HG03196 (cell line): ENCODE measurements around the gene ATP6V0E2.
"Not testable (repeated sequence)": the region's sequence is repeated elsewhere in the genome, so short reads cannot be mapped to it uniquely, and the experiment has no call there.

ENCODE experiments used
- ATAC-seq: cut with Tn5 transposase; IDR thresholded peaks from one replicate; pipeline ENCODE4 v1.9.1; 2021; ENCODE audit not compliant: unreplicated experiment

ATP6V0E2 gene

DNA sequence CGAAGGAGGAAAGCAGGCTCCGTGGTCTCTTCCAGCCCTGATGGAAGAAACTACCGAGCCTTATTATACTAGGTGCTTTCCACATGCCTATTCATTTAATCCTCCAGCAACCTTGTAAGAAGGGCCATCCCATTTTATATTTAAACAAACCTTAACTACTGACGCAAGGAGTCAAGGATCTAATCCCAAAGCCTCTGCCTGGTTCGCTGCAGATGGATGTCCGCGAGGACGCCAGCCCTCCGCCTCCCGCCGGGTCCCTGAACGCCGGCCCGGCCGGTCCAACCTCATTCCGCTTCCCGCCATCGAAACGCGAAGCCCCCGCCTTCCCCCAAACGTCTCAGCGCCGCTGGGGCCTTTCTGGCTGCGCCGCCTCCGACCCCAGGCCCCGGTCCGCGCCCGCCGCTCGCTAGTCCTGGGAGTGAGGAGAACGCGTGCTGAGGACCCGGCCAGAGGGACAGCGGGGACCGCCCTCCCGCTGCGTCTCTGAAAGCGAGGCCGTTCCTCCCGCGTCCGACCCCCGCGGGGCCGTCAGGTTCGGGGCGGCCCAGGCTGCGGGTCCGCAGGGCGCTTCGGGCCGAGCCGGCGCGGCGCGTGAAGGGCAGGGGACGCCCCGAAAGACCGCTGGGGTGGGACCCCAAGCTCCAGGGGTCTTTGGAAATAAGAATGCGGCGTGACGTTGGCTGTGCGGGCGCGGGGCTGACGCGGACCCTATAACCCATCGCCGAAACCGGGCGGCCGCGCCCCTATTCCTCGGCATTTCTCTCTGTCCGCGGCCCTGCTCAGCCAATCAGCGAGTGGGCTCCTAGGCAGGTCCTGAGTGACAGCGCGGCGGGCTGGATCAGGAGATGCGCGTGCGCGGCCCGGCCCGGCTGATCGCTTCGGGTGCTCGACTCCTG lies at the start of gene ATP6V0E2:
TSS of gene ATP6V0E2 (plus strand) at position 896 of the 896 bp plus-strand sequence. CDS start 97 bp downstream, outside the sequence.
- peak; percentile 90 for ATAC-seq

DNA sequence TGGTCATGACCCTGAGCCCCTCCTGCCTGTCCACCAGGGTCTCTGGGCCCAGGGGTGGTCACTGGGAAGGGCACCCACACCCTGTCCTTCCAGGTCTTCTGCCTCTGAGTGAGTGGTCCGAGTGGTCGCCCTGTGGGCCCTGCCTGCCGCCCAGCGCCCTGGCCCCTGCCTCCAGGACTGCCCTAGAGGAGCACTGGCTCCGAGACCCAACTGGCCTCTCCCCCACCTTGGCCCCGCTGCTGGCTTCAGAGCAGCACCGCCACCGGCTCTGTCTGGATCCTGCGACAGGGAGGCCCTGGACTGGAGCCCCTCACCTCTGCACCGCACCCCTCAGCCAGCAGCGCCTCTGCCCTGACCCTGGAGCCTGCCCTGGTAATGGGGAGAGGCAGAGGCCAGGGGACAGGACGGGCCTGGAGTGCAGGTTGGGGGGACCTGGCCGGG lies 49.4 kb upstream of the ATP6V0E2 start:
- no peak for ATAC-seq

DNA sequence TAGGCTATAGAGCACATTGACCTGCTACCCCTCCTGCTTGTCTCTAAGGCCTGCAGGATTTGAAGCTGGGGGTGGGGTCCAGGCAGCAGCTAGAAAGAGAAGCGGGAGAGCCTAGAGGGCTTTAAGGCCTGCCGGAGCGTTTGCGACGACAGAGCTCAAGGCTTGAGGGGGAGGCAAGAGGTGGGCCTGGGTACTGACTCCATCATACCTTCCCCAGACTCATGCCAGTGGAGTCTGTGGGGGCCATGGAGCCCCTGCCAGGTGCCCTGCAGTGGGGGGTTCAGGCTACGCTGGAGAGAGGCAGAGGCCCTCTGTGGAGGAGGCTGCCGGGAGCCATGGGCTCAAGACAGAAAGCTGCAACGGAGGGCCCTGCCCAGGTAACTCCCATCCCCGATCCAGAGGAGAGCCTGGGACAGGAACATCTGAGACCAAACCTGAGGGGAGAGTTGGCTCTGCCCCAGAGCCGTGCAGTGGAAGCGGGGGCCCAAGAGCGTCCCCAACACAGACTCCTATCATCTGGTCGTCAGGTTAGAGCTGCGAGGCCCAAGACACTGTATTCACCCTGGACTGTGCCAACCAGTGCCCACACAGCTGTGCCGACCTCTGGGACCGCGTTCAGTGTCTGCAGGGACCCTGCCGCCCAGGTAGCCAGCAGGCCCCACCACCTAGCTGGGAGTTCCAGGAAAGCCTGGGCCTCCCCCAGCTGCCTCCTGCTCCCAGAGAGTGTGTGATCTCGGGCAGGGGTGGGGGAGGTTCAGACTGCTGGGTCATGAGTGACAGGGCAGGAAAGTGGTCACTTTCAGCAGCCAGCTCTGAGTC lies 48.8 kb upstream of the ATP6V0E2 start:
- ATAC-seq: no peak

DNA sequence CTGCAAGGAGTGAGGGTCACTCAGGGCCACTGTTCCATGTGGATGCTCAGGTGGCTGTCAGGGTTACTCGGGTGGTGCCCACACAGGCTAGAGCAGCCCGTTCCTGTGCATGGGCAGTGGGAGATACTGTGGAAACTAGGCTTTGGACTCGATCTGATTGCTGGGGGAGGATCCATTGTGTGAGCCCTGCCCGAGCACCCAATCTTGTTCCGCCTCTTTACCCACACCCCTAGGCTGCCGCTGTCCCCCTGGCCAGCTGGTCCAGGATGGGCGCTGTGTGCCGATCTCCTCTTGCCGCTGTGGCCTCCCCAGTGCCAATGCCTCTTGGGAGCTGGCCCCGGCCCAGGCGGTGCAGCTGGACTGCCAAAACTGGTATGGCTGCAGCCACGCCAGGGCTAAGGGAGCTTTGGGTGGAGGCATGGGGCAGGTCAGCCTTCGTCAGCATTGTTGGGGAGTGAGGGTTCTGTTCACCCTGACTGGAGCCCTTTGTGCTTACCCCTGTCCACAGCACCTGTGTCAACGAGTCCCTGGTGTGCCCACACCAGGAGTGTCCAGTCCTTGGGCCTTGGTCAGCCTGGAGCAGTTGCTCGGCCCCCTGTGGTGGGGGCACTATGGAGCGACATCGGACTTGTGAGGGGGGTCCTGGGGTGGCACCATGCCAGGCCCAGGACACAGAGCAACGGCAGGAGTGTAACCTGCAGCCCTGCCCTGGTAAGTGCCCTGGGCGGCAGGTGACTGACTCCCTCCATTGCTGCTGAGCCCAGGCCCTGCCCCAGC lies 48.0 kb upstream of the ATP6V0E2 start:
- no peak for ATAC-seq

DNA sequence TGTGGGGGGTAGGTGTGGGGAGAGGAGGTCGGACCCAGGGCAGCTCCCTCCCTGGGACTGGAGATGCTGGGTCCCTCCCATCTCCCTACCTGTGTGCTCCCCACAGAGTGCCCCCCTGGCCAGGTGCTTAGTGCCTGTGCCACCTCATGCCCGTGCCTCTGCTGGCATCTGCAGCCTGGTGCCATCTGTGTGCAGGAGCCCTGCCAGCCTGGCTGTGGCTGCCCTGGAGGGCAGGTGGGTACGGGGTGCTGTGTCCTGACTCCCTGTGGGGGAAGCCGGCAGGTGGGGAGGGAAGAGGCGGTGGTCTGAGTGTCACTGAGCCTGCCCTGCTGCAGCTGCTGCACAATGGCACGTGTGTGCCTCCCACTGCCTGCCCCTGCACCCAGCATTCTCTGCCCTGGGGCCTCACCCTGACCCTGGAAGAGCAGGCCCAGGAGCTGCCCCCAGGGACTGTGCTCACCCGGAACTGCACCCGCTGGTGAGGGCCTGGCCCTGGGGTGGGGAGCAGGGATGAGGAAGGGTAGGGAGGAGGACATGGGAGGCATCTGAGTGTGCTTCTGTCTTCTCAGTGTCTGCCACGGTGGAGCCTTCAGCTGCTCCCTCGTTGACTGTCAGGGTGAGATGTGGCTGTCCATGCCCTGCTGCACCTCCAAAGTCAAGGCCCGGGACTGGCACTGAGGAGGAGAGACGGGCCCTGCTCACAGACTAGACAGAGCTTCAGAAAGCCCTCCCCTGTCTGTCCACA lies 47.3 kb upstream of the ATP6V0E2 start:
- ATAC-seq: no peak

DNA sequence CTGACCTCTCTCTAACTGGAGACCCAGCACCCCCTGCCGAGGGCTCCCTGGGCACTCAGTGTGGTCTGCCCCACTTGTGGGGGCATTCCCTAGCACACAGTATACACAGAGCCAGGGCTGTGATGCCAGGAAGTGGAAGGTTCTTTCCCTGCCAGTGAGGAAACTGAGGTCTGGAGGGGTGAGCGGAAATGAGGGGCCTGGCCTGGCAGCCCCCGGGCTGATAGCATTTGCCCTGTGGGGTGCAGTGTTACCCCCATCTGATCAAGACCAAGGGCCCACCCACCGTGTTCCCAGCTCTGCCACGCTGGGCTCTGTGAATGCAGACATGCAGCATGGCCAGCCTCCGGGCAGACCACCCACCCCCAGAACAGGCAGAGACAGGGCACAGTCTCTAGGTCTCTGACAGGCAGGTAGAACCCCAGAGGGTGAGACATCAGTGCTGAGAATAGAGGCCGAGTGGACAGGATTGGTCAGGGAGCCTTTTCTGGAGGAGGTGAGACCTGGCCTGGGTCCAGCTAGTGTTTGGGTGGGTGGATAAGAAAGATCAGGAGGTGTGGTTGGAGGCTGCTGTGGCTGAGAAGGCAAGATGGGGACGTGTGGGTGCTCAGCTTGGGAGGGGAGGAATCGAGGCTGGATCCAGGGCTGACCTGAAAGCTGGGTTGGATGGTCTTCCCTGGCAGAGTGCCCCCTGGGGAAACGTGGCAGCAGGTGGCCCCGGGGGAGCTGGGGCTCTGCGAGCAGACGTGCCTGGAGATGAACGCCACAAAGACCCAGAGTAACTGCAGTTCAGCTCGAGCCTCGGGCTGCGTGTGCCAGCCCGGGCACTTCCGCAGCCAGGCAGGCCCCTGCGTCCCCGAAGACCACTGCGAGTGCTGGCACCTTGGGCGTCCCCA lies 46.4 kb upstream of the ATP6V0E2 start:
- no peak for ATAC-seq

DNA sequence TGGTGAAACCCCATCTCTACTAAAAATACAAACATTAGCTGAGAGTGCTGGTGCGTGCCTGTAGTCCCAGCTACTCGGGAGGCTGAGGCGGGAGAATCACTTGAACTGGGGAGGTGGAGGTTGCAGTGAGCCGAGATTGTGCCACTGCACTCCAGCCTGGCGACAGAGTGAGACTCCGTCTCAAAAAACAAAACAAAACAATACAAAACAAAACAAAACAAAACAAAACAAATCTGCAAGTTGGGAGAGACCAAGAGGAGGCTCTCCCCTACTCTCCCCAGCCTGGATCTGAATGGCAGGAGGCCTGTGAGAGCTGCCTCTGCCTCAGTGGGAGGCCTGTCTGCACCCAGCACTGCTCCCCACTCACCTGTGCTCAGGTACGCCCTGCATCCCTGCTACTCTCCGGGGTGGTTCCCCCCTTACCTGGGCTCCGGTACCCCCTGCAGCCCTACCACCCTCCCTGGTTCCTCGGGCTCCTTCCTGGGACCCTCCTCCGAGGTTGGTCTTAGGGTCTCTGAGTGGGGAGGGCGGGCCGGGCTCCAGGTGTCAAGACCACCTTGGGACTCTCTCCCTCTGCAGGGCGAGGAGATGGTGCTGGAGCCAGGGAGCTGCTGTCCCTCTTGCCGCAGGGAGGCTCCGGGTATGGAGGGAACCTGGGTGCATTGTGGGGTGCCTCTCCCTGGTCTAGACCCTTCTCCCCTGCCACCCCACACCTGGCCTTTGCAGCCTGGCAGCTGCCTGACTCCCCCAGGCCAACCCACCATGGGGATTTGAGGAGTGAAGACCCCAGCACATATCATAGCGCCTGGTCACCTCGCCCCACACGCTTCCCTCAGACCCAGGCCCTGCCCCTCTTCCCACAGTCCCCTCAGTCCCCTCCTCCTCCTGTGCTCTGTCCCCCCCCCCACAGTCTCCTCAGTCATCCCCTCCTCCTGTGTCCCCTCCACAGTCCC lies 45.1 kb upstream of the ATP6V0E2 start:
- no peak for ATAC-seq

DNA sequence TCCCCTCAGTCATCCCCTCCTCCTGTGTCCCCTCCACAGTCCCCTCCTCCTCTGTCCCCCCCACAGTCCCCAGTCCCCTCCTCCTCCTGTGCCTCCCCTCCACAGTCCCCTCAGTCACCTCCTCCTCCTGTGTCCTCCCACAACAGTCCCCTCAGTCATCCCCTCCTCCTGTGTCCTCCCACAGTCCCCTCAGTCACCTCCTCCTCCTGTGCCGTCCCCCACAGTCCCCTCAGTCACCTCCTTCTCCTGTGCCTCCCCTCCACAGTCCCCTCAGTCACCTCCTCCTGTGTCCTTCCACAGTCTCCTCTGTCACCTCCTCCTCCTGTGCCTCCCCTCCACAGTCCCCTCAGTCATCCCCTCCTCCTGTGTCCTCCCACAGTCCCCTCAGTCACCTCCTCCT lies 43.2 kb upstream of the ATP6V0E2 start:
- not testable (repeated sequence) for ATAC-seq

DNA sequence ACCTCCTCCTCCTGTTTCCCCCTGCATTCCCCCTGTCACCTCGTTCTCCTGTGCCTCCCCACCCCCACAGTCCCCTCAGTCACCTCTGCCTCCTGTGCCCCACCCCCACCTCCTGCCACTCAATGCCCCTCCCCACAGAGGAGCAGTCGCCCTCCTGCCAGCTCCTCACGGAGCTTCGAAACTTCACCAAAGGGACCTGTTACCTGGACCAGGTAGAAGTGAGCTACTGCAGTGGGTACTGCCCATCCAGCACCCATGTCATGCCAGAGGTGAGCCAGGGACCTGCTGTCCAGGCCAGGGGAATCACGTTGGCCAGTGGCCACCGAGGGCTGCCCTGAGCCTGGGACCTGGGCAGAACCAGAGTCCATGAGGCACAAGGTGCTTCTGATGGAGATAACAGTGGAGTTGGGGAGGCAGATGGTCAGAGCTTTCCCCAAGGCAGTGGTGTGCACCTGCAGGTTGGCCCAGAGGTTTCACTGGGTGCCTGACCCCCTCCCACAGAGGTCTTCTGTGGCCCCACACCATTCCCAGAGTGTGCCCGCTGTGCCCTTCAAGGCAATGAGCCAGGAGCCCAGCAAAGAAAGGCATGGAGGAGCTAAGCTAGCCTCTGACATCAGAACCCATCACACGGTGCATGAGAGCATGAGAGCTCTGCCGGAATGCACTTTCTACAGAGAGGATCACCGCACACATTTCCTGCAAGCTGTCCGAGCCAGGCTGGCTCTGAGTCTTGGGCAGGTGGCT lies 42.6 kb upstream of the ATP6V0E2 start:
- ATAC-seq: no peak

DNA sequence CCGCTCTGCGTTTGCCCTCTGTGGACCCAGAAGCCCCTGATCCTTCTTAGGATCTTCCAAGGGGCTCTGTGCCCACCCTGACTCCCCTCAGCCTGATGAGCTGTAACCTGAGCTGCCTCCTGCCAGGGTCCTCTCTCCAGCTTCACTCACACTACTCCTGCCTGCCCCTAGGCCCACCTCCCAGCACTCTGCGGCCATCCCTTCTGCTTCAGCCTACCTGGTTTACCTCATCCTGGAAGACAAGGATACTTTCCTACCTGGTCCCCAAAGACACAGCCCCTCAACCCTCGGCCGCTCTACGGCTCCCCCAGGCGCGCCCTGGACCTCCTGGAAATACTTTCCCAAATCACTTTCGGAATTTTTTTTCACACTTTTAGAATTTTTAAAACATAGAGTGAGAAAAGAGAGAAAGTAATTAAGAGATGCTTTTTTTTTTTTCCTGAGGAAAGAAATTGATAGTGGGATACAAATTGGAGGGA lies 42.0 kb upstream of the ATP6V0E2 start:
- ATAC-seq: no peak

DNA sequence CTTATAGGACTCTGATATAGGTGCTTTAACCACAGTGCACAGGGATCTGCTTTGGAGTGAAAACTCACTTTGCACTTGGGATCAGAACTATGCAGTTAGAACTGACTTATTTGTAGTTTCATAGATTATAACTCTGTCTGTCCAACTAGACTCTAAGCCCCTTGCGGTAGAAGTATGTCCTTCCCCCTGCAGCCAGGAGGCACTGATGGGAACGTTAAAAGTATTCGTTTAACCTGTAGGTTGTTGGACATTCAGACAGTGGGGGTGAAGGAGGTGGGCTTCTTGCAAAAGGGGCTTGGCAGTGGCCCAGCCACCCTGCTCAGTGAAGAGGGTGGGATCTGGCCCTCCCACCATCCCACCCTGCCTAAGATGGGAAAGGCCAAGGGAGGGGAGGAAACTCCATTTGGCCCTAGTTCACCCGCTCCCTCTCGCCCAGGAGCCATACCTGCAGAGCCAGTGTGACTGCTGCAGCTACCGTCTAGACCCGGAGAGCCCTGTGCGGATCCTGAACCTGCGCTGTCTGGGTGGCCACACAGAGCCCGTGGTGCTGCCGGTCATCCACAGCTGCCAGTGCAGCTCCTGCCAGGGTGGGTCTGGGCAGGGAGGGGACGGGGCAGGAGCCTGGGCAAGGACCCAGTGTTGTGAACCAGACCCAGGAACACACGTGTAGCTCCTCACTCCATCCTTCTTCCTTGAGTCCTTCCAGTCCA lies 41.3 kb upstream of the ATP6V0E2 start:
- ATAC-seq: no peak

DNA sequence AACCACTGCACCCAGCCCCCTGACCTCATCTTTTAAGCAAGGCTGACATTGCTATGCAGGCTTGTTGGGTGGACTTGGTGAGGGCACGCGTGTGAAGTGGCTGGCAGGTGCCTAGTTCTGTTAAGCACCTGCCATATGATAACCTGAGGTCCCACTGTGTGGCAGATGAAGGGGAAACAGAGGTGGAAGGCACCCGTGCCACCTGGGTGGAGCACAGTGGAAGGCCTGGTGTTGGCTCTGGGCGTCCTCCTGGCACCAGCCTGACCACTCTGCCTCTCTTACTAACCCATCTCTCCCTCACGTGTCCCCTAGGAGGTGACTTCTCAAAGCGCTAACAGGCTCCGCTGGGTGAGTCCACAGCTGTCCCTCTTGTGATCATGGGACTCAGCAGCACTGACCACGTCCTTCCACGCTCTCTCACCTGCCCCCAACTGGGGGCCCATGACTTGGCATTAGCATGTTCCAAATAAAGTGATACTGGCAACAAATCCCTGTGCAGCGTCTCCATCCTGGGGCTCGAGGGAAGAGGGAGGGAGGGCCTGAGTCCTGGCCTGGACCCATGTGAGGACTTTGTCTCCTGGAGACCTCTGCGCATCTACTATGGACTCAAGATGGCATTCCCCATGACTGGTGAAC lies 40.2 kb upstream of the ATP6V0E2 start:
- ATAC-seq: no peak

DNA sequence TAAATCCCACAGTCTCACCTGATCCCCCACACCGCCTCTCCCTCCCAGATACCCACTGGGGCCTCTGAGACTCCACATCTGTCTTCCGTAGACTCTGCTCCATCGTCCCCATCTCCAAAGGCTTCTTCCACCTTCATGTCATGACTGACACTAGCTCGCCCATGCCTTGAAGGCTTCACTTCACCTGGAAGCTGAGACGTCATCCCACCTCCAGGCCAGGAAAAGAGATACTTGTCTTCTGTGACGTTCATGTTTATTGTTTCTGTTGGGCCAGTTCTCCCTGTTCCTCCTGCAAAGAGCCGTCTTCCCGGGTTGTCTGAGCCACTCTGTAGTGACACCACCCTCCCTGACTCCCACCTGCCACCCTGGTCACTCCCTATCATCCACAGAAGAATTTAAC lies 39.2 kb upstream of the ATP6V0E2 start:
- no peak for ATAC-seq

DNA sequence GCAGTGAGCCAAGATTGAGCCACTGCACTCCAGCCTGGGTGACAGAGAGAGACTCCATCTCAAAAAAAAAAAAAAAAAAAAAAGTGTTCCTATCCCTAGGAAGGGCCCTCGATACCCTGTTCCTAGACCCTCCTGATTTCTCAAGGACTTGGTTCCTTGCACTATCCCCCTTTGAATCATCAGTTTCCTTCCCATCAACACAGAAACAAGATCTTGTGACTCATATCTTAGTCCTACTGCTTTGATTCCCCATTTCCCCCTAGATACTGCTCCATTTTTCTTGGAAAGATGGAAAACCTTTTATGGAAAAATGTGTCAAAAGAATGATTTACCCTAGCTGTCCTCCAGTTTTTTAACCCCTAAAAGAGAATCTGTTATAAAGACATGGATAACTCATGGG lies 37.3 kb upstream of the ATP6V0E2 start:
- ATAC-seq: no peak

DNA sequence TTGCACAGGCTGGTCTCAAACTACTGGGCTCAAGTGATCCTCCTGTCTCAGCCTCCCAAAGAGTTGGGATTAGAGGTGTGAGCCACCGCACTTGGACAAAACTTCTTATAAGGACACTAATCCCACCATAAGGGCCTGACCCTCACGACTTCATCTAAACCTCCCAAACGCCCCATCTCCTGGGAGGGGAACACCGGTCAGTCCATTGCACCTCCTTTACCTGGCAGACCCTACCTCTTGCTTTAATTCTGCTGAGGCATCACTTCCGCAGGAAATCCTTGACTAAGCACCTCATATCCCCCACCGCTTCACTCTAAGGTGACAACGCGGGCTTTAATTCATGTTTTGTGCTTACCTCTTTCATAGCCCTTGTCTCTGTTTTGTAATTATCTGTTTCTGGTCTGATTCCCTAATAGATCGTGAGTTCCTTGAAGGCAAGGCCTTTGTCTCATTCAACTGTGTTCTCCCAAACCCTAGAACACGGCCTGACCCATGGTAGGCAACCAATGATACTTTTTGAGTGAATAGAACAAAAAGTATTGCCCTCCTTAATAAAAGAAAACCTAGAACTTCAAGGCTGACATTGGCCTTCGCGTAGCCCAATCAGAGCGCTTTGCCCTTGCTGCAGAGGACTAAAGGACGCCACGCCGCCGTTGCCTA lies 36.1 kb upstream of the ATP6V0E2 start:
- no peak for ATAC-seq
